PC-3 (cell line): ENCODE data around the gene RRAGD.

Experiments
- EZH2 ChIP-seq: fragments of 300-600 bp; sonication (generic); IDR thresholded peaks from one replicate; pipeline ENCODE4 v1.6.1; 2017; ENCODE audit warnings: antibody characterized with exemption, mild to moderate bottlenecking, low read length; ENCODE audit not compliant: unreplicated experiment
- EZH2phosphoT487 ChIP-seq: fragments of 300-600 bp; sonication (generic); IDR thresholded peaks from 2 replicates; pipeline ENCODE4 v1.6.1; 2018; ENCODE audit warnings: mild to moderate bottlenecking, antibody characterized with exemption, low read length, borderline replicate concordance
- TF ChIP-seq, protein P1 (sequence below): fragments of 300-600 bp; sonication (generic); conservative IDR thresholded peaks from 2 replicates; pipeline ENCODE4 v1.5.1; 2017; ENCODE audit warnings: antibody characterized with exemption, low read depth, mild to moderate bottlenecking, low read length

DNA sequence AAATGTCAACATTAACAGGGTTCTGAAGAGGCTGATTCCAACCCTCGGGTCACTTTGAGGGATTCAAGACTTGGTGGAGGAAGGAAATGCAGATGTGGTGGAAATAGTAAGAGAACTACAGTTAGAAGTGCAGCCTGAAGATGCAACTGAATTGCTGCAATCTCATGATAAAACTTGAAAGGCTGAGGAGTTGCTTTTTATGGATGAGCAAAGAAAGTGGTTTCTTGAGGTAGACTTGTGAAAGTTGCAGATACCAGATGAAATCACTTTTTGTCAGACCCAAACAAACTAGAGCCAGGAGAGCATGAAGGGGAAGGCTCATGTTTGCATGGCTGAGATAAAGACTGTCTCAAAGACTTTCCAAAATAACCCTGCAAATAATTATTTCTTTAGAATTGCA lies 37.1 kb upstream of the RRAGD start:
- TF ChIP-seq, protein P1, sequence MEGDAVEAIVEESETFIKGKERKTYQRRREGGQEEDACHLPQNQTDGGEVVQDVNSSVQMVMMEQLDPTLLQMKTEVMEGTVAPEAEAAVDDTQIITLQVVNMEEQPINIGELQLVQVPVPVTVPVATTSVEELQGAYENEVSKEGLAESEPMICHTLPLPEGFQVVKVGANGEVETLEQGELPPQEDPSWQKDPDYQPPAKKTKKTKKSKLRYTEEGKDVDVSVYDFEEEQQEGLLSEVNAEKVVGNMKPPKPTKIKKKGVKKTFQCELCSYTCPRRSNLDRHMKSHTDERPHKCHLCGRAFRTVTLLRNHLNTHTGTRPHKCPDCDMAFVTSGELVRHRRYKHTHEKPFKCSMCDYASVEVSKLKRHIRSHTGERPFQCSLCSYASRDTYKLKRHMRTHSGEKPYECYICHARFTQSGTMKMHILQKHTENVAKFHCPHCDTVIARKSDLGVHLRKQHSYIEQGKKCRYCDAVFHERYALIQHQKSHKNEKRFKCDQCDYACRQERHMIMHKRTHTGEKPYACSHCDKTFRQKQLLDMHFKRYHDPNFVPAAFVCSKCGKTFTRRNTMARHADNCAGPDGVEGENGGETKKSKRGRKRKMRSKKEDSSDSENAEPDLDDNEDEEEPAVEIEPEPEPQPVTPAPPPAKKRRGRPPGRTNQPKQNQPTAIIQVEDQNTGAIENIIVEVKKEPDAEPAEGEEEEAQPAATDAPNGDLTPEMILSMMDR: no peak
- TF ChIP-seq EZH2 (no peak), EZH2phosphoT487 (no peak)
